HL-60 (cell line): ENCODE measurements around the gene GNAI1.

Source experiments
- DNase-seq, 2 experiments: peaks; one replicate each; pipeline ENCODE4 v3.0.0-alpha.2; 2010 to 2020; ENCODE audit warnings: low read depth in 1 of 2, low spot score in 1 of 2
- H3K27ac ChIP-seq: fragments of 250-450 bp; sonication (Bioruptor Pico); replicated peaks from 2 replicates; pipeline ENCODE4 v1.5.1; 2020; ENCODE audit warnings: mild to moderate bottlenecking, moderate library complexity
- H3K27me3 ChIP-seq: fragments of 250-450 bp; sonication (Bioruptor Pico); 2 replicates; pipeline ENCODE4 v1.5.1; 2021; ENCODE audit warnings: mild to moderate bottlenecking, moderate library complexity; ENCODE audit not compliant: insufficient read depth, poor library complexity, severe bottlenecking
- H3K4me3 ChIP-seq: replicated peaks from 2 replicates; pipeline ENCODE4 v1.5.1; 2011; ENCODE audit warnings: mild to moderate bottlenecking, control low read depth, low read length; ENCODE audit not compliant: insufficient read depth
- CTCF ChIP-seq: IDR thresholded peaks from one replicate; pipeline ENCODE4 v1.5.1; 2011; ENCODE audit warnings: low read length, control low read depth, inconsistent platforms; ENCODE audit not compliant: insufficient read depth
- GABPA ChIP-seq: IDR thresholded peaks from 2 replicates; pipeline ENCODE4 v1.6.1; 2012; ENCODE audit warnings: low read depth
- POLR2AphosphoS5 ChIP-seq: IDR thresholded peaks from 2 replicates; pipeline ENCODE4 v1.6.1; 2012; ENCODE audit warnings: low read depth
- REST ChIP-seq: IDR thresholded peaks from 2 replicates; pipeline ENCODE4 v1.6.1; 2012; ENCODE audit warnings: low read depth; ENCODE audit not compliant: insufficient replicate concordance
- SPI1 ChIP-seq: IDR thresholded peaks from 2 replicates; pipeline ENCODE4 v1.6.1; 2012; ENCODE audit warnings: low read depth, mild to moderate bottlenecking, borderline replicate concordance

GNAI1 gene

GRCh38 chr7:80159802-80160201, 25.2 kb downstream of the GNAI1 start:
- TF ChIP-seq CTCF (no peak), POLR2AphosphoS5 (no peak), SPI1 (no peak), REST (no peak), GABPA (no peak)
- DNase-seq, result no peak
- Histone ChIP-seq H3K27me3 (no peaks in the 10 kb centered on the region), H3K27ac (no peak overlapping the region), H3K4me3 (no peak overlapping the region)

GRCh38 chr7:80161466-80161865, 26.8 kb downstream of the GNAI1 start:
- Histone ChIP-seq H3K27ac (no peak overlapping the region), H3K27me3 (no peaks in the 10 kb centered on the region), H3K4me3 (no peak overlapping the region)
- no peak for TF ChIP-seq GABPA
- TF ChIP-seq POLR2AphosphoS5, result no peak
- TF ChIP-seq REST, result no peak
- TF ChIP-seq SPI1, result no peak
- TF ChIP-seq CTCF, result no peak
- no peak for DNase-seq

GRCh38 chr7:80165177-80165576, 30.5 kb downstream of the GNAI1 start:
- TF ChIP-seq CTCF (no peak), SPI1 (no peak), GABPA (no peak), POLR2AphosphoS5 (no peak), REST (no peak)
- DNase-seq, result no peak
- Histone ChIP-seq H3K27me3 (no peaks in the 10 kb centered on the region), H3K4me3 (no peak overlapping the region), H3K27ac (no peak overlapping the region)
